H9 (cell line): ENCODE results near the gene AMPD2. TPM values are rescaled to one million over a fixed set of nuclear protein-coding genes. Genes with fewer than 3 reads are reported as not detected.

Experiments used
- DNase-seq: peaks from one replicate; pipeline ENCODE4 v3.0.0-alpha.2; 2017
- H2AFZ ChIP-seq: one replicate; pipeline ENCODE4 v1.6.1; 2013; ENCODE audit warnings: mild to moderate bottlenecking, low read length, control low read depth, moderate library complexity
- H2AK5ac ChIP-seq: 2 replicates; pipeline ENCODE4 v1.6.1; 2013; ENCODE audit warnings: low read length, control low read depth, mixed read lengths; ENCODE audit not compliant: insufficient read length
- H2BK120ac ChIP-seq: one replicate; pipeline ENCODE4 v1.6.1; 2013; ENCODE audit warnings: low read depth, mild to moderate bottlenecking, low read length, control low read depth, inconsistent platforms; ENCODE audit not compliant: poor library complexity, severe bottlenecking
- H2BK12ac ChIP-seq: 2 replicates; pipeline ENCODE4 v1.6.1; 2013; ENCODE audit warnings: low read length, control low read depth, mixed read lengths, low read depth; ENCODE audit not compliant: insufficient read length
- H2BK15ac ChIP-seq: 2 replicates; pipeline ENCODE4 v1.6.1; 2013; ENCODE audit warnings: low read depth, low read length, control low read depth
- H2BK20ac ChIP-seq: one replicate; pipeline ENCODE4 v1.6.1; 2013; ENCODE audit warnings: low read depth, mild to moderate bottlenecking, low read length, control low read depth, inconsistent platforms; ENCODE audit not compliant: poor library complexity, severe bottlenecking
- H2BK5ac ChIP-seq: 2 replicates; pipeline ENCODE4 v1.6.1; 2013; ENCODE audit warnings: low read length, control low read depth, mixed read lengths; ENCODE audit not compliant: insufficient read length
- H3K14ac ChIP-seq: 2 replicates; pipeline ENCODE4 v1.6.1; 2013; ENCODE audit warnings: low read length, control low read depth; ENCODE audit not compliant: insufficient read depth
- H3K18ac ChIP-seq: 2 replicates; pipeline ENCODE4 v1.6.1; 2013; ENCODE audit warnings: low read depth, mild to moderate bottlenecking, mixed read lengths, low read length, control low read depth; ENCODE audit not compliant: insufficient read length
- H3K23ac ChIP-seq: 2 replicates; pipeline ENCODE4 v1.6.1; 2013; ENCODE audit warnings: low read length, control low read depth, mixed read lengths, low read depth; ENCODE audit not compliant: insufficient read length
- H3K23me2 ChIP-seq: 2 replicates; pipeline ENCODE4 v1.6.1; 2013; ENCODE audit warnings: low read depth, mild to moderate bottlenecking, mixed read lengths, low read length, control low read depth; ENCODE audit not compliant: insufficient read length, poor library complexity, severe bottlenecking
- H3K27ac ChIP-seq: 2 replicates; pipeline ENCODE4 v1.5.1; 2013; ENCODE audit warnings: low read length, control low read depth, mixed read lengths, low read depth; ENCODE audit not compliant: insufficient read length
- H3K27me3 ChIP-seq: 2 replicates; pipeline ENCODE4 v1.6.1; 2013; ENCODE audit warnings: low read length, control low read depth, inconsistent platforms; ENCODE audit not compliant: insufficient read depth
- H3K4ac ChIP-seq: 2 replicates; pipeline ENCODE4 v1.6.1; 2013; ENCODE audit warnings: low read depth, mild to moderate bottlenecking, control low read depth, inconsistent platforms, low read length, moderate library complexity
- H3K4me1 ChIP-seq: 2 replicates; pipeline ENCODE4 v1.6.1; 2013; ENCODE audit warnings: low read length, control low read depth, inconsistent platforms; ENCODE audit not compliant: insufficient read depth
- H3K4me2 ChIP-seq: 2 replicates; pipeline ENCODE4 v1.6.1; 2013; ENCODE audit warnings: low read length, control low read depth, mixed read lengths; ENCODE audit not compliant: insufficient read length, insufficient read depth
- H3K56ac ChIP-seq: 2 replicates; pipeline ENCODE4 v1.6.1; 2013; ENCODE audit warnings: low read depth, mild to moderate bottlenecking, mixed read lengths, low read length, control low read depth; ENCODE audit not compliant: insufficient read length
- H3K79me1 ChIP-seq: 2 replicates; pipeline ENCODE4 v1.6.1; 2013; ENCODE audit warnings: low read depth, mild to moderate bottlenecking, moderate library complexity, low read length, control low read depth, inconsistent platforms; ENCODE audit not compliant: insufficient read depth, poor library complexity, severe bottlenecking
- H3K79me2 ChIP-seq: 2 replicates; pipeline ENCODE4 v1.6.1; 2013; ENCODE audit warnings: low read length, control low read depth, inconsistent platforms; ENCODE audit not compliant: insufficient read depth
- H3K9ac ChIP-seq: 2 replicates; pipeline ENCODE4 v1.6.1; 2013; ENCODE audit warnings: low read length, control low read depth, mixed read lengths; ENCODE audit not compliant: insufficient read length; ENCODE audit errors: extremely low read depth
- H3K9me3 ChIP-seq: one replicate; pipeline ENCODE4 v1.6.1; 2013; ENCODE audit warnings: low read depth, low read length, inconsistent platforms; ENCODE audit not compliant: control insufficient read depth
- H3T11ph ChIP-seq: one replicate; pipeline ENCODE4 v1.6.1; 2013; ENCODE audit warnings: mild to moderate bottlenecking, low read length, control low read depth, inconsistent platforms
- H4K20me1 ChIP-seq: one replicate; pipeline ENCODE4 v1.6.1; 2013; ENCODE audit not compliant: control insufficient read depth, insufficient read length, insufficient read depth
- H4K5ac ChIP-seq: 2 replicates; pipeline ENCODE4 v1.6.1; 2013; ENCODE audit warnings: low read depth, mild to moderate bottlenecking, mixed read lengths, low read length, control low read depth; ENCODE audit not compliant: insufficient read length
- H4K8ac ChIP-seq: replicated peaks from 2 replicates; pipeline ENCODE4 v1.6.1; 2013; ENCODE audit warnings: low read length, control low read depth, mixed read lengths, low read depth; ENCODE audit not compliant: insufficient read length
- H4K91ac ChIP-seq: 2 replicates; pipeline ENCODE4 v1.6.1; 2013; ENCODE audit warnings: low read depth, mild to moderate bottlenecking, moderate library complexity, mixed read lengths, low read length, control low read depth; ENCODE audit not compliant: insufficient read length
- H3K27ac Mint-ChIP-seq, 3 experiments: 2 replicates in 2 of 3; 3 replicates in 1 of 3; pipeline ENCODE4 v1.8.0; 2020 to 2021; ENCODE audit warnings: mixed read lengths in 3 of 3, mild to moderate bottlenecking in 1 of 3, moderate library complexity in 1 of 3
- H3K27me3 Mint-ChIP-seq: 2 replicates; pipeline ENCODE4 v1.8.0; 2021; ENCODE audit warnings: low read depth, mild to moderate bottlenecking, moderate library complexity, mixed read lengths
- H3K36me3 Mint-ChIP-seq, 3 experiments: 2 replicates in 2 of 3; 3 replicates in 1 of 3; pipeline ENCODE4 v1.8.0; 2020 to 2021; ENCODE audit warnings: low read depth in 3 of 3, mixed read lengths in 3 of 3; ENCODE audit not compliant: insufficient read depth in 1 of 3
- H3K4me1 Mint-ChIP-seq, 2 experiments: 2 replicates each; pipeline ENCODE4 v1.8.0; 2020; ENCODE audit warnings: mixed read lengths in 2 of 2
- H3K4me3 Mint-ChIP-seq, 2 experiments: 2 replicates in 1 of 2; 3 replicates in 1 of 2; pipeline ENCODE4 v1.8.0; 2020 to 2021; ENCODE audit warnings: mild to moderate bottlenecking in 2 of 2, mixed read lengths in 2 of 2, moderate library complexity in 1 of 2
- H3K9me3 Mint-ChIP-seq, 2 experiments: 2 replicates in 1 of 2; 3 replicates in 1 of 2; pipeline ENCODE4 v1.8.0; 2020; ENCODE audit warnings: mild to moderate bottlenecking in 2 of 2, mixed read lengths in 2 of 2, moderate library complexity in 1 of 2
- WGBS: extraction: QIAGEN DNeasy Blood & Tissue Kit; methylation state at CpG from one replicate; pipeline ENCODE4 v1.1.7; 2013; ENCODE audit warnings: missing lambda C conversion rate, low lambda C conversion rate, mixed read lengths; ENCODE audit not compliant: insufficient read length; ENCODE audit errors: extremely low coverage; 5-methylcytosine and 5-hydroxymethylcytosine counted together
- total RNA-seq: library from RNA; stranded (reverse); gene quantifications from 2 replicates; pipeline ENCODE4 v1.2.1, GENCODE V29; 2021
- TF ChIP-seq, protein P1 (sequence below): fragments of 200-600 bp; sonication (generic); conservative IDR thresholded peaks from 3 replicates; pipeline ENCODE4 v1.8.0; 2021; ENCODE audit warnings: antibody characterized with exemption, mild to moderate bottlenecking

AMPD2 gene
- total RNA-seq, 1 experiment from 2014 or later: 65.1 TPM

DNA sequence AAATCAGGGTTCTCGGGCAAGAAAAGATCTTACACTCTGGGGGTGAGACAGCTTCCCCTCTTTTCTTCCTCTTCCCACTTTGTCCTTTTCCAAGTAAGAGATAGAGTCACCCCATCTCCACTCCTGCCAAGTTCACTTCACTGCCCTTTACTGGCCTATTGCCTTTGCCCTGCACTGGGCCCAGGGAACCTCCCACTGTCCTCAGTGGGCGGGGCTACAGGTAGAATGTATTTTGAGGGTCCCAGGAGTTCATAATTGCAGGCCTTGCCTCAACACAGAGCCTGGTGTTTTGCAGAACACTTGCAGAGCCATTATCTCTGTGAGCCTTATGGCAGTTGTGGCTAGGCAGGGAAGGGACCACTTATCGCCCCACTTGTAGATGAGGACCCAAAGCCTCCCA, 3.3 kb downstream of the AMPD2 start:
- no peak overlapping the region for H3K4ac ChIP-seq
- H3K9me3 ChIP-seq: no peaks in the 10 kb centered on the region
- Mint-ChIP-seq H3K4me3 (no peak overlapping the region), H3K4me1 (peaks cover 25 to 42% of the 10 kb centered on the region in 2 experiments), H3K27ac (no peak overlapping the region), H3K27me3 (no peaks in the 10 kb centered on the region; the same call in 1 of the 2 replicates), H3K36me3 (peaks cover 6 to 17% (median 16%) of the 10 kb centered on the region in 3 experiments; a peak in 6 of 7 replicates), H3K9me3 (no peaks in the 10 kb centered on the region)
- H3K79me1 ChIP-seq: no peaks in the 10 kb centered on the region
- H2BK15ac ChIP-seq: no peak overlapping the region
- no peak overlapping the region for H3K27ac ChIP-seq
- H2BK20ac ChIP-seq: no peak overlapping the region
- no peak overlapping the region for H4K8ac ChIP-seq
- no peak overlapping the region for H3T11ph ChIP-seq
- H4K20me1 ChIP-seq: peaks cover 2% of the 10 kb centered on the region
- DNase-seq: no peak
- no peak overlapping the region for H3K9ac ChIP-seq
- H2BK120ac ChIP-seq: no peak overlapping the region
- no peaks in the 10 kb centered on the region for H3K27me3 ChIP-seq
- H2AK5ac ChIP-seq: no peak overlapping the region
- no peak overlapping the region for H3K56ac ChIP-seq
- H3K4me1 ChIP-seq: no peaks in the 10 kb centered on the region; the same call in 1 of the 2 replicates
- no peak overlapping the region for H3K14ac ChIP-seq
- no peak overlapping the region for H3K18ac ChIP-seq
- no peak overlapping the region for H3K4me2 ChIP-seq
- H4K91ac ChIP-seq: no peak overlapping the region
- WGBS: no CpG with 5 or more reads among the region's 3 CpGs
- H3K79me2 ChIP-seq: peaks cover 6% of the 10 kb centered on the region; the same call in 1 of the 2 replicates
- H3K23ac ChIP-seq: no peak overlapping the region
- no peak overlapping the region for H2BK12ac ChIP-seq
- H4K5ac ChIP-seq: no peak overlapping the region
- H2BK5ac ChIP-seq: no peak overlapping the region
- H2AFZ ChIP-seq: no peak overlapping the region
- peaks cover 12% of the 10 kb centered on the region for H3K23me2 ChIP-seq
- TF ChIP-seq, protein P1, sequence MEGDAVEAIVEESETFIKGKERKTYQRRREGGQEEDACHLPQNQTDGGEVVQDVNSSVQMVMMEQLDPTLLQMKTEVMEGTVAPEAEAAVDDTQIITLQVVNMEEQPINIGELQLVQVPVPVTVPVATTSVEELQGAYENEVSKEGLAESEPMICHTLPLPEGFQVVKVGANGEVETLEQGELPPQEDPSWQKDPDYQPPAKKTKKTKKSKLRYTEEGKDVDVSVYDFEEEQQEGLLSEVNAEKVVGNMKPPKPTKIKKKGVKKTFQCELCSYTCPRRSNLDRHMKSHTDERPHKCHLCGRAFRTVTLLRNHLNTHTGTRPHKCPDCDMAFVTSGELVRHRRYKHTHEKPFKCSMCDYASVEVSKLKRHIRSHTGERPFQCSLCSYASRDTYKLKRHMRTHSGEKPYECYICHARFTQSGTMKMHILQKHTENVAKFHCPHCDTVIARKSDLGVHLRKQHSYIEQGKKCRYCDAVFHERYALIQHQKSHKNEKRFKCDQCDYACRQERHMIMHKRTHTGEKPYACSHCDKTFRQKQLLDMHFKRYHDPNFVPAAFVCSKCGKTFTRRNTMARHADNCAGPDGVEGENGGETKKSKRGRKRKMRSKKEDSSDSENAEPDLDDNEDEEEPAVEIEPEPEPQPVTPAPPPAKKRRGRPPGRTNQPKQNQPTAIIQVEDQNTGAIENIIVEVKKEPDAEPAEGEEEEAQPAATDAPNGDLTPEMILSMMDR: no peak
